D721Med (cell line): ENCODE data around the gene DDX4.

Experiments used
- DNase-seq: peaks from one replicate; pipeline ENCODE4 v3.0.0; 2011; ENCODE audit warnings: low spot score; ENCODE audit not compliant: insufficient read length
- FAIRE-seq: peaks from 2 replicates; lab custom pipeline; 2011; peaks lifted over from hg19 to GRCh38; lab: Jason Lieb, UNC
- TF ChIP-seq, protein P1 (sequence below): IDR thresholded peaks from 2 replicates; pipeline ENCODE4 v1.5.1; 2012; ENCODE audit warnings: mild to moderate bottlenecking, control low read depth; ENCODE audit not compliant: insufficient read depth; ENCODE audit errors: missing control alignments

Gene DDX4

GRCh38 chr5:55856516-55857246 lies 118.8 kb downstream of the DDX4 start:
- TF ChIP-seq, protein P1, sequence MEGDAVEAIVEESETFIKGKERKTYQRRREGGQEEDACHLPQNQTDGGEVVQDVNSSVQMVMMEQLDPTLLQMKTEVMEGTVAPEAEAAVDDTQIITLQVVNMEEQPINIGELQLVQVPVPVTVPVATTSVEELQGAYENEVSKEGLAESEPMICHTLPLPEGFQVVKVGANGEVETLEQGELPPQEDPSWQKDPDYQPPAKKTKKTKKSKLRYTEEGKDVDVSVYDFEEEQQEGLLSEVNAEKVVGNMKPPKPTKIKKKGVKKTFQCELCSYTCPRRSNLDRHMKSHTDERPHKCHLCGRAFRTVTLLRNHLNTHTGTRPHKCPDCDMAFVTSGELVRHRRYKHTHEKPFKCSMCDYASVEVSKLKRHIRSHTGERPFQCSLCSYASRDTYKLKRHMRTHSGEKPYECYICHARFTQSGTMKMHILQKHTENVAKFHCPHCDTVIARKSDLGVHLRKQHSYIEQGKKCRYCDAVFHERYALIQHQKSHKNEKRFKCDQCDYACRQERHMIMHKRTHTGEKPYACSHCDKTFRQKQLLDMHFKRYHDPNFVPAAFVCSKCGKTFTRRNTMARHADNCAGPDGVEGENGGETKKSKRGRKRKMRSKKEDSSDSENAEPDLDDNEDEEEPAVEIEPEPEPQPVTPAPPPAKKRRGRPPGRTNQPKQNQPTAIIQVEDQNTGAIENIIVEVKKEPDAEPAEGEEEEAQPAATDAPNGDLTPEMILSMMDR = no peak
- FAIRE-seq (no peak), DNase-seq (no peak)

DNA sequence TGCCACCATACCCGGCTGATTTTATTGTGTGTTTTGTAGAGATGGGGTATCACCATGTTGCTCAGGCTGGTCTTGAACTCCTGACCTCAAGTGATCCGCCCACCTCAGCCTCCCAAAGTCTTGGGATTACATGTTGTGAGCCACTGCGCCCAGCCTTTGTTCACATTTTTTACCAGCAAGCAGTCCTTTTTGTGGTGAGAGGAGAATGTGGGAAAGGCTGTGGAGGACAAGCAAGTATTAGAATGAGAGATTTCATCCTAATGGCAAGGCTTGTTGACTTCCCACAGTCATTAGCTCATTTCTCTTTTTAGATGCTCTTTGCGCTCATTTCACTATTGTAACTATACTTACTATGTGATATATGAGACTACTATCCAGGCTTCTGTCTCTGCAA lies 119.4 kb downstream of the DDX4 start:
- DNase-seq (no peak), FAIRE-seq (no peak)
- TF ChIP-seq, protein P1 = no peak

DNA sequence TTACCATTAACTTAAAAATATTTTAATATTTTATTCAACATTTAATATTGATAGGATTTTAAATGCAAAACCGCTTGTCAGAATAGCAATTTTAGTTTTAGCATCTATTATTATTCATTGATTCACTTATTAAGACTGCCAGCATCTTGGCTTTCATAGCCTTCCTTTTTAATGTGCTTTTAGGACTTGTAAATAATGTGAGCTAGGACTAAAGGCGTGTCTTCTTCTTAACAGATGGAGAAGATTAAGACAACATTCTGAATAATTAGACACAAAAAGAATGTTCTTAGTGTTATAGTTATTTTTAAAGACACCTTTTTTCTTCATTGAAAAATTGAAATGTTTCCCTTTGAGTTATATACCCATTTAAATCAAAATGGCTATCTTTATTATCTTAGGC lies 120.2 kb downstream of the DDX4 start:
- DNase-seq (no peak), FAIRE-seq (no peak)
- TF ChIP-seq, protein P1 = no peak

- TF ChIP-seq, protein P1 = no peak
- DNase-seq (no peak), FAIRE-seq (no peak)
These were observed 122.4 kb downstream of the DDX4 start for GRCh38 chr5:55860288-55860687.

GRCh38 chr5:55860709-55861108 lies 122.8 kb downstream of the DDX4 start:
- FAIRE-seq (no peak), DNase-seq (no peak)
- TF ChIP-seq, protein P1 = no peak

DNA sequence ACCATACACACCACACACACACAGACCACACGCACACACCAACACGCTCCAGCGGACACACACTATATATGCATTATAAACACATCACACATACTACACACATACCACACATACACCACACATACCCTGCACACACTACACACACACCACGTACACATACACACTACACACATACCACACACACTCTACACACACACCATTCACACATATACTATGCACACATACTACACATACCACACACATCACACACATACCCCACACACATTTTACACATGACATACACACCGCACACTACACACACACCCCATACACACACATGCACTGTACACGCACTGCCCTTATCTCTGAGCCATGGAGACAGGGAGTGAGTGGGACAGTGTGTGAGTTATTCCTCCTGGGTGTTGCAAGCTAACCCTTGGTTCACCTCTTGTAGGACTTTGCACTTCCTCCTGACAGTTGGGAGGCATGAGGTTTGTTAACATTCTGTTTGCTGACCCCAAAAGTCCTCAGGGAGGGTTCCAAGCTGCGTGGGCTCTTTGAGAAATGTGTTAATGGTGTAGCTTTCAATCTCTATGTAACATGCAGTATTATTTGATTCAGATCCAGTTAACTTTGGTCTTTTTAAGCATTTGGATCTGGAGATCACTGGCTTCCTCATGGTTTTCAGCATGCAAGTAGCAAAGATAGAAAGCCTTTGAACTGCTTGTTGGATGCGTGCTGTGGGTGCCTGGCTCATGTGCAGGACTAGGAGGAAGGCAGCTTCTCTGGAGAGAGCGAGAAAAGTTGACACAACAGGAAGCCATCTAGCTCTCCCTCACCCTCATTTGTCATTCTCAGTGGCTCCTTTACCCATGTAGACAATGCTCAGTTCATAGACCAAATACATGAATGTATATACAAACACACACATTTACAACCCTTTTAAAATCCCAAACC lies 127.0 kb downstream of the DDX4 start:
- FAIRE-seq = no peak
- no peak for DNase-seq

More for the DNA sequence above, 127.0 kb downstream of the DDX4 start:
- TF ChIP-seq, protein P1 = no peak
